ENCODE measurements around the gene GSG1L.

The GSG1L gene

GRCh38 chr16:27824786-27825185 lies 238.7 kb downstream of the GSG1L start:
- Histone ChIP-seq H3K27ac (replicated peaks) (no peak overlapping the region), H3K27me3 (ENCODE audit: insufficient read depth, poor library complexity, severe bottlenecking) (no peaks in the 10 kb centered on the region), H3K4me3 (replicated peaks; ENCODE audit: insufficient read depth, low read length) (no peak overlapping the region)
- TF ChIP-seq GABPA (IDR thresholded peaks at IDR 0.05; ENCODE audit: low read depth) (no peak), SPI1 (IDR thresholded peaks at IDR 0.05; ENCODE audit: borderline replicate concordance, low read depth) (no peak), POLR2AphosphoS5 (IDR thresholded peaks at IDR 0.05; ENCODE audit: low read depth) (no peak), REST (IDR thresholded peaks at IDR 0.05; ENCODE audit: insufficient replicate concordance, low read depth) (no peak), CTCF (IDR thresholded peaks at IDR 0.05; ENCODE audit: insufficient read depth, low read length) (no peak)
- no peak for DNase-seq (ENCODE audit: low read depth in 1 of 2, low spot score in 1 of 2)

GRCh38 chr16:27824006-27824405 lies 239.5 kb downstream of the GSG1L start:
- H3K27ac ChIP-seq (replicated peaks) = no peak overlapping the region
- DNase-seq (ENCODE audit: low read depth in 1 of 2, low spot score in 1 of 2) = no peak
- TF ChIP-seq SPI1 (IDR thresholded peaks at IDR 0.05; ENCODE audit: borderline replicate concordance, low read depth) (no peak), REST (IDR thresholded peaks at IDR 0.05; ENCODE audit: insufficient replicate concordance, low read depth) (no peak), GABPA (IDR thresholded peaks at IDR 0.05; ENCODE audit: low read depth) (no peak), CTCF (IDR thresholded peaks at IDR 0.05; ENCODE audit: insufficient read depth, low read length) (no peak), POLR2AphosphoS5 (IDR thresholded peaks at IDR 0.05; ENCODE audit: low read depth) (no peak)
- no peak overlapping the region for H3K4me3 ChIP-seq (replicated peaks; ENCODE audit: insufficient read depth, low read length)
- H3K27me3 ChIP-seq (ENCODE audit: insufficient read depth, poor library complexity, severe bottlenecking) = no peaks in the 10 kb centered on the region

GRCh38 chr16:27823421-27823820 lies 240.1 kb downstream of the GSG1L start:
- no peak overlapping the region for H3K4me3 ChIP-seq (replicated peaks; ENCODE audit: insufficient read depth, low read length)
- H3K27ac ChIP-seq (replicated peaks) = no peak overlapping the region
- H3K27me3 ChIP-seq (ENCODE audit: insufficient read depth, poor library complexity, severe bottlenecking) = no peaks in the 10 kb centered on the region
- TF ChIP-seq CTCF (IDR thresholded peaks at IDR 0.05; ENCODE audit: insufficient read depth, low read length) = no peak
- no peak for TF ChIP-seq SPI1 (IDR thresholded peaks at IDR 0.05; ENCODE audit: borderline replicate concordance, low read depth)
- no peak for TF ChIP-seq POLR2AphosphoS5 (IDR thresholded peaks at IDR 0.05; ENCODE audit: low read depth)
- no peak for TF ChIP-seq GABPA (IDR thresholded peaks at IDR 0.05; ENCODE audit: low read depth)
- no peak for TF ChIP-seq REST (IDR thresholded peaks at IDR 0.05; ENCODE audit: insufficient replicate concordance, low read depth)
- no peak for DNase-seq (ENCODE audit: low read depth in 1 of 2, low spot score in 1 of 2)

Measured in HL-60 (cell line).